D341Med (cell line): ENCODE measurements around the gene CDC42BPG.
A peak's percentile ranks its signal among the peaks of the same experiment; 100 is the strongest.

ENCODE experiments used
- DNase-seq: peaks from one replicate; pipeline ENCODE4 v3.0.0; 2012; ENCODE audit warnings: low spot score

Gene CDC42BPG, protein sequence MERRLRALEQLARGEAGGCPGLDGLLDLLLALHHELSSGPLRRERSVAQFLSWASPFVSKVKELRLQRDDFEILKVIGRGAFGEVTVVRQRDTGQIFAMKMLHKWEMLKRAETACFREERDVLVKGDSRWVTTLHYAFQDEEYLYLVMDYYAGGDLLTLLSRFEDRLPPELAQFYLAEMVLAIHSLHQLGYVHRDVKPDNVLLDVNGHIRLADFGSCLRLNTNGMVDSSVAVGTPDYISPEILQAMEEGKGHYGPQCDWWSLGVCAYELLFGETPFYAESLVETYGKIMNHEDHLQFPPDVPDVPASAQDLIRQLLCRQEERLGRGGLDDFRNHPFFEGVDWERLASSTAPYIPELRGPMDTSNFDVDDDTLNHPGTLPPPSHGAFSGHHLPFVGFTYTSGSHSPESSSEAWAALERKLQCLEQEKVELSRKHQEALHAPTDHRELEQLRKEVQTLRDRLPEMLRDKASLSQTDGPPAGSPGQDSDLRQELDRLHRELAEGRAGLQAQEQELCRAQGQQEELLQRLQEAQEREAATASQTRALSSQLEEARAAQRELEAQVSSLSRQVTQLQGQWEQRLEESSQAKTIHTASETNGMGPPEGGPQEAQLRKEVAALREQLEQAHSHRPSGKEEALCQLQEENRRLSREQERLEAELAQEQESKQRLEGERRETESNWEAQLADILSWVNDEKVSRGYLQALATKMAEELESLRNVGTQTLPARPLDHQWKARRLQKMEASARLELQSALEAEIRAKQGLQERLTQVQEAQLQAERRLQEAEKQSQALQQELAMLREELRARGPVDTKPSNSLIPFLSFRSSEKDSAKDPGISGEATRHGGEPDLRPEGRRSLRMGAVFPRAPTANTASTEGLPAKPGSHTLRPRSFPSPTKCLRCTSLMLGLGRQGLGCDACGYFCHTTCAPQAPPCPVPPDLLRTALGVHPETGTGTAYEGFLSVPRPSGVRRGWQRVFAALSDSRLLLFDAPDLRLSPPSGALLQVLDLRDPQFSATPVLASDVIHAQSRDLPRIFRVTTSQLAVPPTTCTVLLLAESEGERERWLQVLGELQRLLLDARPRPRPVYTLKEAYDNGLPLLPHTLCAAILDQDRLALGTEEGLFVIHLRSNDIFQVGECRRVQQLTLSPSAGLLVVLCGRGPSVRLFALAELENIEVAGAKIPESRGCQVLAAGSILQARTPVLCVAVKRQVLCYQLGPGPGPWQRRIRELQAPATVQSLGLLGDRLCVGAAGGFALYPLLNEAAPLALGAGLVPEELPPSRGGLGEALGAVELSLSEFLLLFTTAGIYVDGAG (N-terminal part only)

DNA sequence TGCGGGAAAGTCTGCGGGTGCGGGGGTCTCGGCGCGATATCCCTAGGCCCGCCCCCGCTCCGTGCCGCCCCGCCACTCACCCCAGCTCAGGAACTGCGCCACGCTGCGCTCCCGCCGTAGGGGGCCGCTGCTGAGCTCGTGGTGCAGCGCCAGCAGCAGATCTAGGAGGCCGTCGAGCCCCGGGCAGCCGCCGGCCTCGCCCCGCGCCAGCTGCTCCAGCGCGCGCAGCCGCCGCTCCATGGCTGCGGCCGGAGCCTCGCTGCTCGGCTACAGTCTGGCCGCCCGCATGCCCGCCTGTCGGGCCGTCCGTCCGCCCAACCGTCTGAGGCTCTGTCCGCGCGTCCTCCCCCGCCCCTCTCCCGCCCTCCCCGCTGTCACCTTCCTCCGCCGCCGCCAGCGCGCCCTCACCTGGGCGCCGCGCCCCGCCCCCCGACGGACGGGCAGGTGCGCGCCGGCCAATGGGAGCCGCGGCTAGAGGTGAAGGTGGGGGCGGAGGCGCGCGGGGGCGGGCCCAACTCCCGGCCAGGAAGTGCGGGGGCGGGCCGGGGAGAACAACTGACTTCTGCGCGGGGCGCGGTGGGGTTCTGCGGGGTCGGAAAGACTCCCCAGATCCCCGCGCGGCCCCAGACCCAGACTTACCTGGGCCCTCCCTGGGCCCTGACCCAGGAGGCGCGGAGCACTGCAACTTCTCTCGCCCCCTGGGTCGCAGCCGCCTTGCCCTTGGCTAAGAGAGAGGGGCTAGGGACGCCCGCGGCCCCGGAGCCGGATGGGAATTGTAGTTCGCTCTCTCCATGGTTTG lies at the start of gene CDC42BPG:
TSS of gene CDC42BPG (minus strand) at position 324 of the 799 bp plus-strand sequence. CDS start at position 240, 84 bp downstream.
- peak; percentile 95 for DNase-seq

DNA sequence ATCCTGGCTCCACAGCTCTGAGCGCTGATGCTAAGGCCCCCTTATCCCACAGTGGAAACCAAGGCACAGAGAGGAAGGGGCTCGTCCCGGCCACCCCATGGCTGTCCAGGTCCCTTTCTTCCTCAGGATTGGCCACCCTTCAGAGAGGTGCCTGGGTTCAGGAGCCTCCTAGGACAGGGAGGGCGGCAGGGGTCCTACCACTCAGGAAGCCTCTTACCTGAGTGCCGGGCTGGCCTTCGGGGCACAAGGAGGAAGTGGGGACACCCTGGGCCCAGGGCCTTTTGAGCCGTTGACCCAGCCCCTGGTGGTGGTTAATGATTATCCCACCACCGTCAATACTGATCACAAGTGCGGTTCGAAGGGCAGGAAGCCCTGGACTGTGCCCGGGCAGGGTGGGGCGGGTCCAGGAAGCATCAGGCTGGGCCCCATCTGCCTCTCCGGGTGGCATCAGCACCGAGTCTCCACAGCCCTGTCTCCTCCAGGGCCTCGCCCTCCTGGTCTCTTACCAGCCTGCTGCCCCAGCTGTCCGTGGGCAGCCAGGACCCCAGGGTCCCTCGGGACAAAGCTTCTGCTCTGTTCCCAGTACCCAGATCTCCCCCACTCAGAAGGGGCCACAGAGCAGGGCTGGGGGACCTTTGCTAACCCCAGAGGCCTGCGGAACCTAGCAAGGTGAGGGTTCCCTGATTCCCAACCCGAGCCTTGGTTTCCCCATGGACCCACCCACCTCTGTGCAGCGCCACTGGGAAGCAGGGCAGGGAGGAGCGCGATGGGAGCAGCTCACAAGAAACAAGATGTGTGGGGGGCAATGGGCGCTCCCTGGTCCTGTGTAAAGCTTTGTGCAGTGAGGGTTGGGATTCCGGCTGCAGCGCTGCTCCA lies 49.0 kb upstream of the CDC42BPG start:
- no peak for DNase-seq

DNA sequence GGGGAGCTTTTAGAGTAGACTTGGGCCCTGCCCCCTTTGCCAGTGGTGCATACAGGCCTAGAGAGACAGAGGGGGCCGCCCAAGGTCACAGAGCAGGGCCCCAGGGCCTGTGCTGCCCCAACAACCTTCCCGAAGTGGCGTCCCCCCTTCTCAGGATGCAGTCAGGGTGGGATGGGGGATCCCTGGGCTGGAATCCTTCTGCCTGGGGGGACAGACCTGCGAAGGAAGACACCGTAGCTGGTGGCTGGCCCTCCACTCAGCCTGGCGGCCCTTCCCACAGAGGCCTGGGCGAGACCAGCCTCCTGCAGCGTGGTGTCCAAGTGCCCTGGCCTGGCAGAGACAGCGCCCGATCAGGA lies 48.4 kb upstream of the CDC42BPG start:
- DNase-seq, result no peak

DNA sequence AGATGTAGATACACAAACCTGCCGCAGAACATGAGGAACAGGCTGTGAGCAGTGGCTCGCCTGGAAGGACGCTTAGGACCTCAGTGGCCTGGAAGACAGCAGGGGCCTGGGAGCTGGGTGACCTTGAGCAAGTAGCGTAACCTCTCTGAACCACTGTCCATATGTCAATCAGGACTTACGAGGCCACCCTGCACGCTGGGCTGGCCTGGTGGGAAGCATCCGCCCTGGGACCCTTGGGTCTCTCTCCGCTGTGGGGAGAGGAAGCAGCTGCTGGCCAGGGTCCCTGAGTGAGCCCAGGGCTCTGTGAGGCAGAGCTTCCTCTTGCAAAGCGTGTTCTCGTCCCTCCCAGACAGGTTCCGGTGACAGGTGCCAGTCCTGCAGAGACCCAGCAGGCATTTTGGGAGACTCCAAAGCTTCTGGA lies 48.0 kb upstream of the CDC42BPG start:
- no peak for DNase-seq

DNA sequence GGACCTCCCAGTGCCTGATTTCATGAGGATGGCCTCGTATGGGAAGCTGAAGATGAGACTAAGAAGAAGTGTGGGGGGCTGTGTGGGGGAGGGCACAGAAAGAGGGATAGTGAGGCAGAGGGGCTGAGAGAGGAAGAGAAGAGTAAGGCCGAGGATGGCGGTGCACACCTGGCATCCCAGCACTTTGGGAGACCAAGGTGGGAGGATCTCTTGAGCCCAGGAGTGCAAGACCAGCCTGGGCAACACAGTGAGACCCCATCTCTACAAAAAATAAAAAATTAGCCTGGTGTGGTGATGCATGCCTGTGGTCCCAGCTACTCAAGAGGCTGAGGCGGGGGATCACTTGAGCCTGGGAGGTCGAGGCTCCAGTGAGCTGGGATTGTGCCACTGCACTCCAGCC lies 47.4 kb upstream of the CDC42BPG start:
- no peak for DNase-seq

DNA sequence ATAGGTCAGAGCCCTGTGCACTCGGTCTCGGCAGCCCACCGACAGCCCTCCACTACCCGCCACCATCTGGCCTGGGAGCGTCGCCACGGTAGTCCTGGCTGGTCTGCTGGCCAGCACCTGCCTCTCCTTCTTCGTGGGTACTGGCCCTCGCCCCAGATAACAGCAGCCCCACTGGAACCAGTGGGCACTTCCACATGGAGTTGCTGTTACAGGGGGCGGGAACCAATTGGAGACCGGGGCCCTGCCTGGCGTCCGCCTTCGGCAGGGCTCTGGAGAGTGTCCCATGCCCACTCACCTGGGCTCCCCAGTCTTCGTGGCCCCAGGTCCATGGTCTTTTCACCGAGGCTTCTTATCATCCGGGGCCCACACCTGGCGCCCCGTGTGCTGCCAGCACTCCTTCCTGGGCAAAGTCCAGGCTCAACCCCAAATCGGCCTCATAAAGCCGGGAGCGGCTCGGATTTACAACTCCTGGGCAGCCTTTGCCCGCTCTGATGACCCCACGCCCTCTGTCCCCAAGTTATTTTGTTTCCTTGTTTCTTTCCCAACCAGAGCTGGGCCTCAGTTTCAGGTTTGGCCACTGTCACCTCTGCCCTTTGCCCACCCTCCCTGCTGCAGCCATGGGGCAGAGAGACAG lies 46.9 kb upstream of the CDC42BPG start:
- no peak for DNase-seq

DNA sequence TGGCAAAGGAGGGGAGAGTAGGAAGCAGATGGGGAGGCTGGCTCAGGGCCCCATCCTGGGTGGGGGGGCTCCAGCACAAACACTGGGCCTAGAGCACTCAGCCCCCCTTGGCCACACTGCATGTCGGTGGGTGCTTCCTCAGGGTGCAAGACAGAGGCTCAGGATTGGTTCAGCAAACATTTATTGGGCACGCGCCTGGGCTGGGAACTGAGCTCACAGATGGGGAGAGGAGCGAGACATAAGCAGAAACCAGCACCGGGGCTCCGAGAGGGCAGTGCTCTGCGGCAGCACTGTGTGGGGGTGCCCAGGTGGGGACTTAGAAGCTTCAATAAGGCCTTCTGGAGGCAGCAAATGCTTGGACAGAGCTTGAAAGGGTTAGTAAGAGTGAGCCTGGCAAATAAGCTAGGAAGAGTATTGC lies 46.1 kb upstream of the CDC42BPG start:
- DNase-seq, result no peak

DNA sequence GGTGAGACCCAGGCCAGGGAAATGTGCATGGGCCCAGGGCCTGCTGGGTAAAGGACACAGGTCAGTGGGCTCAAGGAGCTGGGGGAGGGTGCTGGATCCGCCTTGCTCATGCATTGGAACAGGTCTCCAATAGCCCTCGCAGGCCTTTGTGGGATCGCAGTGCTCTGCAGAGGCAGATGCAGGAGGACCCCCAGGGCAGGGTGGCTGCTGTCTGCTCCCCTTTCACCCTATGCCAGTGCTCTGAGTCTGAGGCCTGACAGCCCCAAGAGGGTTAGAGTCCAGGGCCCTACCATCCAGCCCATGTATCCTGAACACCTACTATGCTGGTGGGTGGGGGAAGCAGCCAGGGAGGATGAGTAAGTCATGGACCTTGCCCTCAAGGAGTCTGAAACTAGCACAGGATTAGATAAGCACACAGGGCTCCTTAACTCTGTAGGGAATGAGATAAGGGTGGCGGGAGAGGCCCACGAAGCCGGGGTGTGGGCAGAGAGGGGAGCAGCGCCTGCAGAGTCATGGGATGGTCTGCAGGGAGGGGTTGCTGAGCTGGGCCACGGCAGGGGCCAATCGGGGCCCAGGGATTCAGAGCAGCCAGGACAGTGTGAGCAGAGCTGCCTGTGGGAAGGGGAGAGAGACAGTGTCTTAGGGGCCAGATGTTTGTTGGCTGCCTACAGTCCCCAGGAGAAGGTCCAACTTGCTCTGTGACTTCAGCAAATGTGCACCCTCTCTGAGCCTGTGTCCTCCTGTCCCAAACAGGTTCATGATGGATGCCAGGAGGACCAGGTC lies 44.5 kb upstream of the CDC42BPG start:
- no peak for DNase-seq

DNA sequence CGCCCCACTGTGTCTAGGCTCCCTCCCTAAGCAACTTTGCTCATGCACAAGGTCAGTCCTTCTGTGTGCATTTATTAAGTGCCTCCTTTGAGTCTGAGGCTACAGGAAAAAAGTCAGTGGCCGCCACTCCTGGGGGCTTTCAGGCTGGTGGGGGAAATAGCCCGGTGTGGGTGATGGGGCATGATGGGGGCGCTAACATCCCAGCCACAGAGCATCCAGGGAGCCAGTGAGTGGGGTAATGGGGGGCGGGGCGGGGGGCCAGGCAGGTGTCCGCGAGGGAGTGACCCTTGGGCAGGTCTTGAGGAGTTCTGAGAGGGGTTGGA lies 43.9 kb upstream of the CDC42BPG start:
- no peak for DNase-seq

DNA sequence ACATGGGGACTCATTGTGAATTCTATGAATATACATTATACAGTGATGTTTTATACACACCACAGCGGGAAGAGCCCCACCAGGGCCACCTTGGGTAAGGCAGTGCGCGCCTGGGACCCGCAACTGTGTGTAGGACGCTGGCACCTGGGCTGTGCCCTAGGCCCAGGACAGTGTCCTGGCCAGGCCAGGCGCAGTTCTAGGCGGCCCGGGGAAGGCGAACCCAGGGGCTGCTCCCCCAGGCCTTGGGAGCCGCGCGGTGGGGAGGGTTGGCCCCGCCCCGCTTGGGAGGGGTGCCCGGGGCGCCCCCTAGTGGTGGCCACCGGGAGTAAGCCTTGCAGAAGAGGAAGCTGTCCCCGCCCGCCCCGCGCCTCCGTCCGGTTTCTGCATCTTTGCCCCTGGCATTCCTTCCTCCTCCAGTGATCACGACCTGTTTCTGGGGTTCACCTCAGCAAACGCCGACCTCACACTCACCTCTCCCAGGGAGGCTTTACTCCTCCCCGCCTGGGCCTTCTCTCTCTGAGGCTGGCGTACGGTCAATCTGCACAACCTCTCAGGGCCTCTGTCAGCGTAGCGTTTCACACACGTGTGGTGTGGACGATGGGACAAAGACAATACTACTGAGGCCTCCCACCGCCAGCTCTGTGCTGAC lies 43.4 kb upstream of the CDC42BPG start:
- peak; percentile 95 for DNase-seq

DNA sequence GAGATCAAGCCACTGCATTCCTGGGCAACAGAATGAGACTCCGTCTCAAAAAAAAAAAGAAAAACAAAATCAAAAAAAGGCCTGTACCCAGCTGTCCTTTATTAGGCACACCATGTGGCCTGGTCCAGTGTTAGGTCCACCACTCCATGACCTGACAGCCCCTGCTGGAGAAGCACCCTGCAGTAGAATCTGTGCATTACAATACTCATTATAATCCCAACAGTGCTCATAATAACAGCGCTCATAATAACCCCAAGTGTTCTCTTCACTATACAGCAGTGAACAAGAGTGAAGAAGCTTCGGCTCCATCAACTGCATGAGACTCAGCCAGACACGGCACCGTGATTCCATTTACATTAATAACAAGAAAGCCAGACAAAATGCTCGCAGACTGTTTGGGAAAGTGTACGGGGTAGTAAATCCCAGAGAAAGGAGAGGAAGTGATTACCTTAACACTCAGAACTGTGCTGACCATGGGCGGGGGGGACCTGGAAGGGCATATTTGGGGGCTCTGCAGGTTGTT lies 42.8 kb upstream of the CDC42BPG start:
- no peak for DNase-seq

DNA sequence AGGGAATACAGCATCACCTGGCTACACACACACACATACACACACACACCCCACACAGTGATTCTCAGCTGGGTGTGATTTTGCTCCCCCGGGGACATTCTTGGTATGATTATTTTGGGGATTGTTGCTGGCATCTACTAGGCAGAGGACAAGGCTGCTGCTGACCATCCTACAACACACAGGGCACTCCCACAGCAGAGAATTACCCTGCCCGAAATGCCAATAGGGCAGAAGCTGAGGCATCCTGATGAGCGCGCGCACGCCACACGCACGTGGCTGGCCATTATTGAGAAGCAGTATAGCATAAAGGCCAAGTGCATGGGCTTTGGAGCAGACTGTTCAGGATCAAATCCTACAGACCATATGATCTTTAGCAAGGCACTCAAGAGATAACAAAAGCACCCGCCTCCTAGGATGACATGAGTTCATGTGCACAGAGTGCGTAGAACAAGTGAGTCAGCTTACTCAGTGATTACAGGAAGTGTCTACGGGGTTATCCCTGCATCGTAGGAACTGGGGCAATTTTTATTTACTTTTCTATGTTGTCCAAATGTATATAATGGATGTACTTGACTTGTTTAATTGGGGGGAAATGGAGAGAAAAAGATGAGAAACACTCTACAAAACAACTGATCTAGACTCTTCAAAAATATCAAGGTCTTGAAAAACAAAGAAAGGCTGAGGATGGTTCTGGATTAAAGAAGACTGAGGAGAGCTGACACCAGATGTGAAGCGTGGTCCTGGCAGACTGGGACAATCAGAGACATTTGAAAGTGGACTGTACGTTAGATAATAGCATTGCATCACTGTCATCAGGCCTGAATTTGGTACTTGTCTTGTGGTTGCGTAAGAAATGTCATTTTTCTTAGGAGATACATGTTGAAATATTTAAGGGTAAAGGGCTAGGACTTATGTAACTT lies 41.2 kb upstream of the CDC42BPG start:
- DNase-seq, result no peak

DNA sequence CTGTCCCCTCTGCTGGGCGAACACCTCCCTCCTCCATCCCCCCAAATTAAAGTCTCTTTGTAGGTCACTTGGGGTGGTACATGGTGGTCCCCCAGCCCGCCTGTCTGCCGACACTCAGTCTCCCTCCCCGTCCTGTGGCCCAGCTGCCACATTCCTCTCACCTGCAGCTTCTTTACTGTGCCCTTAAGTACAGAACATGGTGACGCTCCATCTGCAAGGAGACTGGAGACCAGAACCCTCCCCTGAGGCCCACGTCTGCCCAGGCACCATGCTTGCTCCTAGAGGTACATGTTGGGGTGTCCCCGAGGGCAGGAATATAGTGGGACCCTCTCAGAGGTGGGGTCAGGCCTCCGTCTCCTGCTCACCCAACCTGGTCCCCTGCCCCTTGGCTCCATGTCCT lies 39.6 kb upstream of the CDC42BPG start:
- DNase-seq, result no peak

DNA sequence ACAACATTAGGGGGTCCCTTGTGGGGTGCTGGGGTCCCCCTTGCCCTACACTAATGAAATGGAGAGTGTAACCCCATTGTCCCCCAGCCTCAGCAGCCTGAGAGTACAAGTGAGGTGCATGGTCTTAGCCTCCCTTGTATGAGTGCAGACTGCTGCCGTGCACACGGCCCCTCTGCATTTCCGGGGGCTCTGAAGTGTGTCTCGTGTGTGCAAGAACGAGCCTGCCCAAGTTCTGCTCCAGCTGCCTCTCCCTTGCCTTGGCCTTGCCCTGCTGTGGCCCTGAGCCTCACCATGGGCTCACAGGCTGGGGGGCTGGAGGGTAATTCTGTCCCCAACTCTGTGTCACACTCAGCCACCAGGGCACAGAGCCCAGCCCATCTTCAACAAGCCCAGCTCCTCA lies 39.1 kb upstream of the CDC42BPG start:
- DNase-seq, result no peak

DNA sequence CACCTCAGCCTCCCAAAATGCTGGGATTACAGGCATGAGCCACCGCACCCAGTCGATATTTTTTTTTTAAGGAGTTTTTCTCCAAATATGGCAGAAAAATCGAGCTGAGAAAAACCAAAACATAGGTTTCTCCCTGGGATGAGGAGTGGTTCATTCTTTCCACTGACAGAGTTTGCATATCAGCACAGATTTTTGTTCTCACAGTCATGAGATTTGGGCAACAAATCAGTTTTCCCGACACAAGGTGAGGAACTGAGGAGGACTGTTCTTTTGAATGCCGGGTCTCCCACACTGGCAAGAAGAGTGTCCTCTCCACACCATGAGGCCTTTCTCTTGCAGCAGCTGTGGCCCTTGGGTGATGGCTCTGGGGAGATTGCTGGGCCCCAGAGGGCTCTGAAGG lies 37.8 kb upstream of the CDC42BPG start:
- no peak for DNase-seq

DNA sequence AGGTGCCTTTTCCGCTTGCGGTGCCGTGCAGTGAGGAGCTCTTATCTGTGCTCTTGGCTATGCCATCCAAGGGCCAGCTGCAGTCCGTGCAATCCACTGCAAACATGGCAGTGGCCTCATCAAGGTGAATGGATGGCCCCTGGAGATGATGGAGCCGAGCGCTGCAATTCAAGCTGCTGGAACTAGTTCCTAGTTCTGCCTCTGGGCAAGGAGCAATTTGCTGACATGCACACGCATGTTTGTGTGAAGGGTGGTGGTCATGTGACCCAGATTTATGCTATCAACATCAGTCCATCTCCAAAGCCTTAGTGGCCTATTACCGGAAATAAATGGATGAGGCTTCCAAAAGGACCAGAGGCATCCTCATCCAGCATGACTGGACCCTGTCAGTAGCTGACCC lies 37.0 kb upstream of the CDC42BPG start:
- DNase-seq, result no peak

DNA sequence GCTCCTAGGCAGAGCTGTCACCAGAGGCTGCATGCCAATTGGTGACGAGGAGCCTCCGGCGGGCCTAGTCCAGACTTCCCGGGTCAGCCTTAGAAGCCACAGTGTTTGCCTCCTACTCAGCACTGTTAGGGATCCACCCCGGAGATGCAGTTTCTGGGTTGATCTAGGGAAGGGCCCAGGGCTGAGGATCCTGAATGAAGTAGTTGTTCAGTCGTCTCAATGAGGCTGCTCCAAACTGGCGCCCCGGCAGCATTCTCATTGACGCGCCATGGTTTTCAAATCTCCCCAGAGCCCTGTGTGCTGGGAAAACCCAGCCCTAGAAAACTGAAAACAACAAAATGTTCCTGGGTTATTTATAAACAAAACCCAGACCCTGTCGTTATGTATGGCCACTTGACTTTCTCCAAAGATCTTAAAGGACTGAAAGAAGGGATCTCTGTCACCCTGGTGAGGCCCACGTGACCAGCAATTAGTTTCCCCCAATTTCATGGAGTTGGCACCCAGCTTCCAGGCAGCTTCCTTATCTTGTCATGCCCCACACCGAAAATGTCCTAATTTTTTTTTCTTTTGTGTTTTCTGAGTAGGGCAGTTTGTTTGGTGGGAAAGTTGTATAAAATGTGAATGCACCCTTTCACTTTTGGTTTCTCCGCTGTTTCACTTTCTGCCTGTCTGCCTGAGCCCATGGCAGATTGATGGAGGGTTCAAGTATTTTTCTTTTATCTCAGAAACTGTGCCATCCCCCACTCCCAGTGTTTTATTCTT lies 36.0 kb upstream of the CDC42BPG start:
- no peak for DNase-seq
